ENCODE results near the gene PTPN1. TPM values are rescaled to one million over a fixed set of nuclear protein-coding genes. Genes with fewer than 3 reads are reported as not detected.

PTPN1 gene
- polyA plus RNA-seq, 1 of the 3 experiments (the other 2 are of a cell fraction) = 23.6 TPM

DNA sequence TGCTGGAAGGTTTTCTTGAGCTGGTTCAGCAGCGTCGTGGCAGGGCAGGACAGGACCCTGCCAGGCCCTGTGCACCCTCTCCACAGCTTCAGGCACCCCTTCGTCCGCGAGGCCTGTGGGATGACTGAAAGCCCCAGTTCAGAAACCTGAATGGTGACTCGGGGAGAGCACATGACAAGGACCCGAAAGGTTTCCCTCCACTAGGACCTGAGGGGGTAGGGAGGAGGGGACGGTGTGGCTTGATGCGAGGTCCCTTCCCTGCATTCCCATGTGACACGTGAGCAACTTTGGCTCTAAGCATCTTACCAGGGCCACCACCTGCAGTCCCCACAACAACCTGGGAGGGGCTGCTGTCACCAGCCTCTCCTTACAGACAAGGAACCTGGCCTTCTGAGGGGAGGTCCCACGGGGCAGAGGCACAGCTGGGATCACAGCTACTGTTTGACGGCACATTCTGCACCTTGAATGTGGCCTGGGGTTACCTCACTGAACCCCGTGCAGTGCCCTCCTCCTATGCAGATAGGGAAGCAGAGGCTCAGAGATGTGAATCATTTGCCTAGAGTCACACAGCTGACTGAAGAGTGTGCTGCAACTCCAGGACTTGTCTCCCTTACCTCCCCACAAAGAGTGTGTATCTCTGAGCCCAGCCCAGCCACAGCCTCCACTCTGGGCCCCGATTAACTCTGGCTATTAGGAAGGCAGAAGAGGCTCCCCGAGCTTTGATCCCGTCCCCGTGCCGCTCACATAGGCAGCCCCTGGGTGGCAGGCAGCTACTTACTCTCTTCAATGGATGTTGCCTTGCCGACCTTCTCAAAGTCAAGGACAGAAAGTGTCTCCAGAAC lies 84.6 kb downstream of the PTPN1 start:
- Histone ChIP-seq H2AFZ (ENCODE audit: low read depth) (no peak overlapping the region), H3K4me3 (ENCODE audit: low read depth in 2 of 2, low read length in 1 of 2) (no peak overlapping the region), H3K27ac (ENCODE audit: low read depth in 2 of 2, low read length in 1 of 2) (no peak overlapping the region), H4K20me1 (ENCODE audit: insufficient read depth) (no peaks in the 10 kb centered on the region), H3F3A (replicated peaks; ENCODE audit: insufficient read depth) (no peaks in the 10 kb centered on the region), H3K79me2 (ENCODE audit: insufficient read depth) (no peaks in the 10 kb centered on the region), H3K9me3 (no peaks in the 10 kb centered on the region), H3K36me3 (replicated peaks in 1 of 2; ENCODE audit: control insufficient read depth in 1 of 2, insufficient read depth in 2 of 2, low read length in 1 of 2) (peaks cover 0 to 2% of the 10 kb centered on the region in 2 experiments), H3K4me2 (no peak overlapping the region), H3K9me2 (no peaks in the 10 kb centered on the region), H3K4me1 (ENCODE audit: control insufficient read depth in 1 of 2, insufficient read depth in 2 of 2, low read depth in 1 of 2, low read length in 1 of 2) (peaks cover 0 to 4% of the 10 kb centered on the region in 2 experiments; a peak in 1 of 4 replicates), H3K27me3 (ENCODE audit: insufficient read depth) (no peaks in the 10 kb centered on the region), H3K9ac (no peak overlapping the region)
- TF ChIP-seq, protein P1, sequence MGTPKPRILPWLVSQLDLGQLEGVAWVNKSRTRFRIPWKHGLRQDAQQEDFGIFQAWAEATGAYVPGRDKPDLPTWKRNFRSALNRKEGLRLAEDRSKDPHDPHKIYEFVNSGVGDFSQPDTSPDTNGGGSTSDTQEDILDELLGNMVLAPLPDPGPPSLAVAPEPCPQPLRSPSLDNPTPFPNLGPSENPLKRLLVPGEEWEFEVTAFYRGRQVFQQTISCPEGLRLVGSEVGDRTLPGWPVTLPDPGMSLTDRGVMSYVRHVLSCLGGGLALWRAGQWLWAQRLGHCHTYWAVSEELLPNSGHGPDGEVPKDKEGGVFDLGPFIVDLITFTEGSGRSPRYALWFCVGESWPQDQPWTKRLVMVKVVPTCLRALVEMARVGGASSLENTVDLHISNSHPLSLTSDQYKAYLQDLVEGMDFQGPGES (IDR thresholded peaks at IDR 0.05; ENCODE audit: low read depth, low read length) = no peak
- no peak for TF ChIP-seq RFX5 (IDR thresholded peaks at IDR 0.05; ENCODE audit: low read length)
- TF ChIP-seq, protein P2, sequence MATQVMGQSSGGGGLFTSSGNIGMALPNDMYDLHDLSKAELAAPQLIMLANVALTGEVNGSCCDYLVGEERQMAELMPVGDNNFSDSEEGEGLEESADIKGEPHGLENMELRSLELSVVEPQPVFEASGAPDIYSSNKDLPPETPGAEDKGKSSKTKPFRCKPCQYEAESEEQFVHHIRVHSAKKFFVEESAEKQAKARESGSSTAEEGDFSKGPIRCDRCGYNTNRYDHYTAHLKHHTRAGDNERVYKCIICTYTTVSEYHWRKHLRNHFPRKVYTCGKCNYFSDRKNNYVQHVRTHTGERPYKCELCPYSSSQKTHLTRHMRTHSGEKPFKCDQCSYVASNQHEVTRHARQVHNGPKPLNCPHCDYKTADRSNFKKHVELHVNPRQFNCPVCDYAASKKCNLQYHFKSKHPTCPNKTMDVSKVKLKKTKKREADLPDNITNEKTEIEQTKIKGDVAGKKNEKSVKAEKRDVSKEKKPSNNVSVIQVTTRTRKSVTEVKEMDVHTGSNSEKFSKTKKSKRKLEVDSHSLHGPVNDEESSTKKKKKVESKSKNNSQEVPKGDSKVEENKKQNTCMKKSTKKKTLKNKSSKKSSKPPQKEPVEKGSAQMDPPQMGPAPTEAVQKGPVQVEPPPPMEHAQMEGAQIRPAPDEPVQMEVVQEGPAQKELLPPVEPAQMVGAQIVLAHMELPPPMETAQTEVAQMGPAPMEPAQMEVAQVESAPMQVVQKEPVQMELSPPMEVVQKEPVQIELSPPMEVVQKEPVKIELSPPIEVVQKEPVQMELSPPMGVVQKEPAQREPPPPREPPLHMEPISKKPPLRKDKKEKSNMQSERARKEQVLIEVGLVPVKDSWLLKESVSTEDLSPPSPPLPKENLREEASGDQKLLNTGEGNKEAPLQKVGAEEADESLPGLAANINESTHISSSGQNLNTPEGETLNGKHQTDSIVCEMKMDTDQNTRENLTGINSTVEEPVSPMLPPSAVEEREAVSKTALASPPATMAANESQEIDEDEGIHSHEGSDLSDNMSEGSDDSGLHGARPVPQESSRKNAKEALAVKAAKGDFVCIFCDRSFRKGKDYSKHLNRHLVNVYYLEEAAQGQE (IDR thresholded peaks at IDR 0.05; ENCODE audit: low read depth, low read length) = no peak
- TF ChIP-seq TCF12 (IDR thresholded peaks at IDR 0.05) = no peak
- TF ChIP-seq RCOR1 (IDR thresholded peaks at IDR 0.05; ENCODE audit: low read length) = no peak
- TF ChIP-seq POLR2AphosphoS5 (IDR thresholded peaks at IDR 0.05; ENCODE audit: low read depth, low read length) = no peak
- TF ChIP-seq RXRA (IDR thresholded peaks at IDR 0.05; ENCODE audit: borderline replicate concordance, low read depth) = no peak
- TF ChIP-seq SMC3 (IDR thresholded peaks at IDR 0.05; ENCODE audit: low read depth, low read length) = no peak
- TF ChIP-seq TAF1 (IDR thresholded peaks at IDR 0.05; ENCODE audit: borderline replicate concordance, low read depth, low read length) = no peak
- no peak for TF ChIP-seq EZH2phosphoT487 (IDR thresholded peaks at IDR 0.05; ENCODE audit: borderline replicate concordance, low read depth)
- TF ChIP-seq NFIC (IDR thresholded peaks at IDR 0.05; ENCODE audit: borderline replicate concordance) = no peak
- POLR2A ChIA-PET = interaction anchor here (0.8 kb wide), 1 partner anchor 16 kb away, joined by 4 read pairs; no protein-coding TSS in a partner anchor
- WGBS (ENCODE audit: low lambda C conversion rate) = 76% methylated on average over 10 of the region's 19 CpGs
- DNase-seq = no peak
- CTCF ChIA-PET = interaction anchor here (0.8 to 1.5 kb wide), 3 partner anchors 8 to 69 kb away, joined by 3 to 5 read pairs (median 4); no protein-coding TSS in a partner anchor
